ENCODE data around the gene RPTOR. TPM values are rescaled to one million over a fixed set of nuclear protein-coding genes. Genes with fewer than 3 reads are reported as not detected.

The RPTOR gene
- total RNA-seq, 1 donor from 2014 or later, result 32.0 TPM

DNA sequence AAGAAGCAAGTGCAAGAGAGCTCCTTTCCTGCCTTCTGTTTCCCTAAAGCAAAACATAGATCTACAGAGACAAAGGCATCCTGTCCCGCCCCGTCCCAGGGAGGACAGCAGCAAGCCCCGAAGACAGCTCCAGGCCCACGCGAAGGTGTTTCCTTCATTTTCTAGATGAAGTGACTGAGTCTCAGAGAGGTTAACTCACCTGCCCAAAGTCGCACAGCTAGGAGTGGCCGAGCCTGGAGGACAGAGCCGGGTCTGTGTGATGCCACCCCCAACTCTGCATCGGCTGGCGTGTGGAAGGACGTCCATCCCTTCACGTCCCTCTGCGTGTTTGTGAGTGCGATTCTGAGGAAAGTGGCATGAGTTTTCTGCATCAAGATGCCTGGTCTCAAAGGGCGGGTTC is 259.8 kb downstream of the RPTOR start:
- H3K36me3 Mint-ChIP-seq (ENCODE audit: low read depth, unreplicated experiment), result peaks cover 11% of the 10 kb centered on the region
- DNase-seq (ENCODE audit: low read depth), result no peak

DNA sequence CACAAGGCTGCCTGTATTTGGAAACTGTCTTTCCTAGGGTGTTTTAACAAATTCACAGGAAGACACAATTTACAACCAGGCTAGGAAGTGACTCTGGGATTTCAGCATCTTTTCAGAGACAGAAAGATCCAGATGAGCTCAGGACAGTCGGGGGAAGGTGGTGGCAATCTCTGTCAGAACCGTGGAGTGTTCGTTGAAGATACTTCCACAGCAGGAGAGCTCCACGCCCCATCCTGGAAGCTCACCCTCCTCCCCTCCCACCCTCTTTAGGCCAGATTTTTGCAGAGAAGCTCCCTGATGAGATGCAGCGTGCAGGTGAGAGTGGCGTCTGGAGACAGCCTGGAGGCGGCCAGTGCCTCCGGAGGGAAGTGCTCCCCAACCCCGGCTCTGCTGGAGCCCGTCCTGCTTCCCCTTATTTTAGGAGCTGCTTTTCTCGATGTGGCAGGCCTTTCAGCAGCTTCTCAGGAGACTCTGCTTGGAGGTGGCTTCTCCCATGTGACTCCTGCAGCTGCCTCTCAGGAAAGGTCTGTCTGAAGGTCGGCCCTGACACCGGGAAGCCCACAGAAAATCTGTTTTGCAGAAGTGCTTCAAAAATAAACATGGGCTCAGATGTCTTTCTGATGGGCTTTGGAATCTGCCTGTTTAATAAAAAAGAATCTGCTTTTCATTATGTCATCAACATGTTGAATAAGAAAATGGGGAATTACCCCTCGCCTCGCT is 260.6 kb downstream of the RPTOR start:
- Histone ChIP-seq H3K4me2 (ENCODE audit: low read length) (no peak overlapping the region), H3K79me2 (ENCODE audit: insufficient read depth, low read length) (no peaks in the 10 kb centered on the region), H3K4me3 (ENCODE audit: insufficient read depth, low read depth, low read length) (no peak overlapping the region), H3K4me1 (ENCODE audit: insufficient read depth, low read length) (no peaks in the 10 kb centered on the region), H3K9ac (ENCODE audit: low read length) (no peak overlapping the region), H3K27me3 (ENCODE audit: insufficient read depth, low read length) (no peaks in the 10 kb centered on the region), H3K27ac (ENCODE audit: low read depth, low read length) (no peak overlapping the region), H4K20me1 (ENCODE audit: insufficient read depth, low read length) (no peaks in the 10 kb centered on the region), H3K9me3 (ENCODE audit: insufficient read depth, low read depth, low read length) (no peaks in the 10 kb centered on the region), H2AFZ (ENCODE audit: low read depth, low read length) (no peak overlapping the region), H3K36me3 (ENCODE audit: insufficient read depth, low read length) (no peaks in the 10 kb centered on the region)
- DNase-seq (ENCODE audit: low read depth) (no peak), FAIRE-seq (no peak)
- no peak overlapping the region for H3K27ac Mint-ChIP-seq (ENCODE audit: unreplicated experiment)
- TF ChIP-seq, protein P1, sequence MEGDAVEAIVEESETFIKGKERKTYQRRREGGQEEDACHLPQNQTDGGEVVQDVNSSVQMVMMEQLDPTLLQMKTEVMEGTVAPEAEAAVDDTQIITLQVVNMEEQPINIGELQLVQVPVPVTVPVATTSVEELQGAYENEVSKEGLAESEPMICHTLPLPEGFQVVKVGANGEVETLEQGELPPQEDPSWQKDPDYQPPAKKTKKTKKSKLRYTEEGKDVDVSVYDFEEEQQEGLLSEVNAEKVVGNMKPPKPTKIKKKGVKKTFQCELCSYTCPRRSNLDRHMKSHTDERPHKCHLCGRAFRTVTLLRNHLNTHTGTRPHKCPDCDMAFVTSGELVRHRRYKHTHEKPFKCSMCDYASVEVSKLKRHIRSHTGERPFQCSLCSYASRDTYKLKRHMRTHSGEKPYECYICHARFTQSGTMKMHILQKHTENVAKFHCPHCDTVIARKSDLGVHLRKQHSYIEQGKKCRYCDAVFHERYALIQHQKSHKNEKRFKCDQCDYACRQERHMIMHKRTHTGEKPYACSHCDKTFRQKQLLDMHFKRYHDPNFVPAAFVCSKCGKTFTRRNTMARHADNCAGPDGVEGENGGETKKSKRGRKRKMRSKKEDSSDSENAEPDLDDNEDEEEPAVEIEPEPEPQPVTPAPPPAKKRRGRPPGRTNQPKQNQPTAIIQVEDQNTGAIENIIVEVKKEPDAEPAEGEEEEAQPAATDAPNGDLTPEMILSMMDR (IDR thresholded peaks at IDR 0.05; ENCODE audit: insufficient read depth, low read depth, low read length), result no peak
- no peak for TF ChIP-seq EZH2 (IDR thresholded peaks at IDR 0.05; ENCODE audit: insufficient read depth, low read length)
- peaks cover 11% of the 10 kb centered on the region for H3K36me3 Mint-ChIP-seq (ENCODE audit: low read depth, unreplicated experiment)
- H3K4me3 Mint-ChIP-seq (ENCODE audit: unreplicated experiment), result no peak overlapping the region
- peaks cover 1% of the 10 kb centered on the region for H3K9me3 Mint-ChIP-seq (ENCODE audit: unreplicated experiment)
- peaks cover 3% of the 10 kb centered on the region for H3K4me1 Mint-ChIP-seq (ENCODE audit: low read depth, unreplicated experiment)
- H3K27me3 Mint-ChIP-seq (ENCODE audit: low read depth, unreplicated experiment), result no peaks in the 10 kb centered on the region

More for the DNA sequence above, 259.8 kb downstream of the RPTOR start:
- Histone ChIP-seq H2AFZ (ENCODE audit: low read depth, low read length) (no peak overlapping the region), H3K79me2 (ENCODE audit: insufficient read depth, low read length) (no peaks in the 10 kb centered on the region), H3K9ac (ENCODE audit: low read length) (no peak overlapping the region), H3K9me3 (ENCODE audit: insufficient read depth, low read depth, low read length) (no peaks in the 10 kb centered on the region), H3K4me3 (ENCODE audit: insufficient read depth, low read depth, low read length) (no peak overlapping the region), H3K27ac (ENCODE audit: low read depth, low read length) (no peak overlapping the region), H4K20me1 (ENCODE audit: insufficient read depth, low read length) (no peaks in the 10 kb centered on the region), H3K27me3 (ENCODE audit: insufficient read depth, low read length) (no peaks in the 10 kb centered on the region), H3K36me3 (ENCODE audit: insufficient read depth, low read length) (no peaks in the 10 kb centered on the region), H3K4me1 (ENCODE audit: insufficient read depth, low read length) (no peaks in the 10 kb centered on the region), H3K4me2 (ENCODE audit: low read length) (no peak overlapping the region)
- no peak for FAIRE-seq
- no peaks in the 10 kb centered on the region for H3K27me3 Mint-ChIP-seq (ENCODE audit: low read depth, unreplicated experiment)
- TF ChIP-seq EZH2 (IDR thresholded peaks at IDR 0.05; ENCODE audit: insufficient read depth, low read length), result no peak
- TF ChIP-seq, protein P1 (IDR thresholded peaks at IDR 0.05; ENCODE audit: insufficient read depth, low read depth, low read length), result no peak
- peaks cover 3% of the 10 kb centered on the region for H3K4me1 Mint-ChIP-seq (ENCODE audit: low read depth, unreplicated experiment)
- peaks cover 1% of the 10 kb centered on the region for H3K9me3 Mint-ChIP-seq (ENCODE audit: unreplicated experiment)
- no peak overlapping the region for H3K27ac Mint-ChIP-seq (ENCODE audit: unreplicated experiment)
- H3K4me3 Mint-ChIP-seq (ENCODE audit: unreplicated experiment), result no peak overlapping the region

DNA sequence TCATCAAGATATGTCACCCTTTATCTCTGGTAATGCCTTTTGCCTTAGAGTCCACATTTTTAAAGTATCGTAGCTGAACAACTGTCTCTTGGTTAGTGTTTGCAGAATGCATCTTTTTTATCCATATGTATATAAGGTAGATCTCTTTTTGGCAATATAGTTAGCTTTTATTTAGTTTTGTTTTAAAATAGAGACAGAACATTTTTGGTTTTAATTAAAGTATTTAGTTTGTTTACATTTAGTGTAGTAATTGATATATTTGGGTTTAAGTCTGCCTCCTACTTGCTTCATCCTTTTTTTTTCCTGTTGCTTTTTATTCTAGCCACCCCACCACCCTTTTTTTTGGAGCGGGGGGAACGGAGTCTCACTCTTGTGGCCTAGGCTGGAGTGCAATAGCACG is 262.4 kb downstream of the RPTOR start:
- H3K4me3 Mint-ChIP-seq (ENCODE audit: unreplicated experiment), result no peak overlapping the region
- DNase-seq (ENCODE audit: low read depth), result no peak
- H3K9me3 ChIP-seq (ENCODE audit: insufficient read depth, low read depth, low read length), result no peaks in the 10 kb centered on the region
- H3K4me2 ChIP-seq (ENCODE audit: low read length), result no peak overlapping the region
- H4K20me1 ChIP-seq (ENCODE audit: insufficient read depth, low read length), result no peaks in the 10 kb centered on the region
- FAIRE-seq, result no peak
- no peaks in the 10 kb centered on the region for H3K27me3 ChIP-seq (ENCODE audit: insufficient read depth, low read length)
- no peaks in the 10 kb centered on the region for H3K27me3 Mint-ChIP-seq (ENCODE audit: low read depth, unreplicated experiment)
- peaks cover 1% of the 10 kb centered on the region for H3K9me3 Mint-ChIP-seq (ENCODE audit: unreplicated experiment)
- H3K4me1 ChIP-seq (ENCODE audit: insufficient read depth, low read length), result no peaks in the 10 kb centered on the region
- H3K4me1 Mint-ChIP-seq (ENCODE audit: low read depth, unreplicated experiment), result peaks cover 3% of the 10 kb centered on the region
- no peak overlapping the region for H3K9ac ChIP-seq (ENCODE audit: low read length)
- no peak overlapping the region for H3K27ac Mint-ChIP-seq (ENCODE audit: unreplicated experiment)
- no peak overlapping the region for H3K4me3 ChIP-seq (ENCODE audit: insufficient read depth, low read depth, low read length)
- H2AFZ ChIP-seq (ENCODE audit: low read depth, low read length), result no peak overlapping the region
- peaks cover 17% of the 10 kb centered on the region for H3K36me3 Mint-ChIP-seq (ENCODE audit: low read depth, unreplicated experiment)
- TF ChIP-seq, protein P1 (IDR thresholded peaks at IDR 0.05; ENCODE audit: insufficient read depth, low read depth, low read length), result no peak
- no peak for TF ChIP-seq EZH2 (IDR thresholded peaks at IDR 0.05; ENCODE audit: insufficient read depth, low read length)
- no peaks in the 10 kb centered on the region for H3K79me2 ChIP-seq (ENCODE audit: insufficient read depth, low read length)
- no peak overlapping the region for H3K27ac ChIP-seq (ENCODE audit: low read depth, low read length)
- no peaks in the 10 kb centered on the region for H3K36me3 ChIP-seq (ENCODE audit: insufficient read depth, low read length)
